BE2C (cell line): Measurements from ENCODE around the gene ANO9.

ENCODE experiments used
- DNase-seq: peaks from one replicate; pipeline ENCODE4 v3.0.0-alpha.2; 2020
- H3K27me3 ChIP-seq: fragments of 250-450 bp; sonication (Bioruptor Pico); 2 replicates; pipeline ENCODE4 v1.5.1; 2020; ENCODE audit warnings: mild to moderate bottlenecking
- H3K36me3 ChIP-seq: fragments of 250-450 bp; sonication (Bioruptor Pico); 2 replicates; pipeline ENCODE4 v1.5.1; 2020; ENCODE audit warnings: mild to moderate bottlenecking
- H3K4me1 ChIP-seq: fragments of 250-450 bp; sonication (Bioruptor Pico); 2 replicates; pipeline ENCODE4 v1.5.1; 2020
- H3K4me3 ChIP-seq: 2 replicates; pipeline ENCODE4 v1.5.1; 2011; ENCODE audit warnings: low read depth, low read length
- H3K9me3 ChIP-seq: fragments of 250-450 bp; sonication (Bioruptor Pico); 2 replicates; pipeline ENCODE4 v1.5.1; 2020
- TF ChIP-seq, protein P1 (sequence below): IDR thresholded peaks from 2 replicates; pipeline ENCODE4 v1.5.1; 2012; ENCODE audit warnings: mild to moderate bottlenecking, low read depth, low read length

ANO9 gene

DNA sequence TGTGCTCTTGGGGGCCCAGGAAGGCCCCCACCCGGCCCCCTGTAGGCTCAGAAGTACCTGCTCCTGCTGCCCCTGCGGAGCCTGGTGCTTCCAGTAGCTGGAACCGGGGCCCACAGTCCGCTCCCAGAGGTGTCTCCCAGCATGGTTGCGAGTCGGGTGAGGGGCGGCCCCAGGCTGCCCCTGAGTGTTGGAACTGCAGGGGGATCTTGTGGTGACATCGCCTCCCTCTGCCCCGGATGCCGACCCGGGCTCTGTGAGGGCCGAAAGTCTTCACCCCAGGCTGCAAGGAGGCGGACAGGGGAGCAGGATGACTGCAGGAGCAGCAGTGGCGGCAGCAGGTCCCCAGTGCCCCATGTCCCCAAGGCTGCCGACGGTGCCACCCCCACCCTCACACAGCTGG is 57.3 kb downstream of the ANO9 start:
- H3K36me3 ChIP-seq: no peaks in the 10 kb centered on the region
- H3K4me3 ChIP-seq: no peak overlapping the region
- H3K9me3 ChIP-seq: no peaks in the 10 kb centered on the region
- H3K4me1 ChIP-seq: no peaks in the 10 kb centered on the region
- H3K27me3 ChIP-seq: no peaks in the 10 kb centered on the region
- TF ChIP-seq, protein P1, sequence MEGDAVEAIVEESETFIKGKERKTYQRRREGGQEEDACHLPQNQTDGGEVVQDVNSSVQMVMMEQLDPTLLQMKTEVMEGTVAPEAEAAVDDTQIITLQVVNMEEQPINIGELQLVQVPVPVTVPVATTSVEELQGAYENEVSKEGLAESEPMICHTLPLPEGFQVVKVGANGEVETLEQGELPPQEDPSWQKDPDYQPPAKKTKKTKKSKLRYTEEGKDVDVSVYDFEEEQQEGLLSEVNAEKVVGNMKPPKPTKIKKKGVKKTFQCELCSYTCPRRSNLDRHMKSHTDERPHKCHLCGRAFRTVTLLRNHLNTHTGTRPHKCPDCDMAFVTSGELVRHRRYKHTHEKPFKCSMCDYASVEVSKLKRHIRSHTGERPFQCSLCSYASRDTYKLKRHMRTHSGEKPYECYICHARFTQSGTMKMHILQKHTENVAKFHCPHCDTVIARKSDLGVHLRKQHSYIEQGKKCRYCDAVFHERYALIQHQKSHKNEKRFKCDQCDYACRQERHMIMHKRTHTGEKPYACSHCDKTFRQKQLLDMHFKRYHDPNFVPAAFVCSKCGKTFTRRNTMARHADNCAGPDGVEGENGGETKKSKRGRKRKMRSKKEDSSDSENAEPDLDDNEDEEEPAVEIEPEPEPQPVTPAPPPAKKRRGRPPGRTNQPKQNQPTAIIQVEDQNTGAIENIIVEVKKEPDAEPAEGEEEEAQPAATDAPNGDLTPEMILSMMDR: no peak
- DNase-seq: no peak

DNA sequence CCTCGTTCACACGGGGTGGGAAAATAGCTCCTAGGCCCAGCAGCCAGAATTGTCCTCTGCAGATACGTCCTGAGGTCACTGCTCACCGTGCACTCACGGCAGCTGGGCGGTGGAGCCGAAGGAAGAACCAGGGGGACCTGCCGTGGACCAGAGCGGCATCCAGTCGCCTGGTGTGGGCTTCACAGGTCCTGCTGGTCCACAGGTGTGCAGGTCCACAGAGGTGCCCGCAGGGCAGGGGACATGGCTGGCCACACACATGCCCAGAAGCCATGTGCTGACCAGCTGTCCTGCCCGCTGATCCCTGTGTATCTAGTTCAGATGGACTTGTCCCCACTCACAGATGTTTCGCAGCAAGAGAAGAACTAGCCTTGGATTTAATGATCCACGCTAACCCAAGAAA is 58.4 kb downstream of the ANO9 start:
- no peak overlapping the region for H3K4me3 ChIP-seq
- no peaks in the 10 kb centered on the region for H3K36me3 ChIP-seq
- no peaks in the 10 kb centered on the region for H3K4me1 ChIP-seq
- TF ChIP-seq, protein P1: no peak
- no peaks in the 10 kb centered on the region for H3K27me3 ChIP-seq
- no peaks in the 10 kb centered on the region for H3K9me3 ChIP-seq
- DNase-seq: no peak

DNA sequence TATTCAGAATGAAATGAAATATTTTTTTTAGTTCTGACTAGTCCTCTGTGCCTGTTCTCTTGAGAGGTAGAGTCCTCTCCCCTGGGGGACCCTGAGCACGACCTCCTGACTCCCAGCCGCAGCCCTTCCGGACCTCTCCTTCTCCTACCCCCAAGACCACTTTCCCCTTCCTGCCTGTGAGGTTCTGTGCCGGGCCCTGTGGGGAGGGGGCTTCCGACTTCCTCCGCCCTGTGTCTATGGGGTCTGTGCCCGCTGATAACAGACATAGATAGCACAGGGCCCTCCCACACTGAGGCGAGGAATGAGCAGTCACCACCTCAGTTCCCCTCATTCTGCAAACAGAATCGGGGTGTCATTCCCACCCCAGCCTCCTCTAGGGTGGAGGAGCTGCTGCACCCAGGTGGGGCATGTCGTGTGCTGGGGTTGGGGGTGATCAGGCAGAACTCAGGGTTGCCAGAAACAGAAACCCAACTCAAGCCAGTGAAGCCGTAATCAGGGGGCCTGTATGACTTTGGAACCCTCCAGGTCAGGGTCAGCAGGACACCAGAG is 59.7 kb downstream of the ANO9 start:
- Histone ChIP-seq H3K4me3 (no peak overlapping the region), H3K4me1 (no peaks in the 10 kb centered on the region), H3K27me3 (no peaks in the 10 kb centered on the region), H3K36me3 (no peaks in the 10 kb centered on the region), H3K9me3 (no peaks in the 10 kb centered on the region)
- DNase-seq: no peak
- TF ChIP-seq, protein P1: no peak

DNA sequence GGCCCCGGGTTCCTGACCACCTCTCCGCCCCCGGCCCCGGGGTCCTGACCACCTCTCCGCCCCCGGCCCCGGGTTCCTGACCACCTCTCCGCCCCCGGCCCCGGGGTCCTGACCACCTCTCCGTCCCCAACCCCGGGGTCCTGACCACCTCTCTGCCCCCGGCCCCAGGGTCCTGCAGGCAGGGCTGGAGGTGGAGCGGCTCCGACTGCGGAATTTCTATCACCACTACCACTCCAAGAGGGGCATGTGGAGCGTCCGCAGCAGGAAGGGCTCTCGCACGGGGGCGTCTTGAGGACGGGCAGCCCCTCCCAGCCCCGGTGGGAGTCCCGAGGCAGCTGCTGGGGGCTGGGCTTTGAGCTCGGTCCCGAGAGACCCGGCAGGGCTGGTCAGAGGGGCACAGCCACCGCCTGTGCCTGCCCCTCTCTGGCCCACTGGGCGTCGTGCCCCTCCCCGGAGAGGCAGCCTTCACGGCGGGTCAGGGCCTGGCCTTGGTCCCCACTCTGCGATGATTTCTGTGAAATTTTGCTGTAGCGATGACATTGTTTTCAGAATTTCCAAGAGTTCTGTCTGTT is 60.2 kb downstream of the ANO9 start:
- Histone ChIP-seq H3K4me3 (no peak overlapping the region), H3K27me3 (no peaks in the 10 kb centered on the region), H3K9me3 (no peaks in the 10 kb centered on the region), H3K36me3 (no peaks in the 10 kb centered on the region), H3K4me1 (no peaks in the 10 kb centered on the region)
- DNase-seq: no peak
- TF ChIP-seq, protein P1: no peak

DNA sequence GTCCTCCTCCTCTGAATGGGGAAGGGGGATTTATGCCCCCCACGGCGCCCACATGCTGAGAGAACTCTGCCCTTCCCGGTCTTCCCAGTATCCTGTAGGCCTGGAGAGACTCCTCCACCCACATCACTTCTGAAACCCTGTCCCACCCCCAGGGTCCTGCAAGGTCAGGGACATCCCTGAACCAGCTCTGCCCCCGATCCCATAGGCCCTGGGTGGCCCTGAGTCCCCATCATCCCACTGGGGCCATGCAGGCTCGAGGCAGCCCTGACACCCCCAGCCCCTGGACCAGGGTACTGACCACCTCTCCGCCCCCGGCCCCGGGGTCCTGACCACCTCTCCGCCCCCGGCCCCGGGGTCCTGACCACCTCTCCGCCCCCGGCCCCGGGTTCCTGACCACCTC is 60.8 kb downstream of the ANO9 start:
- no peaks in the 10 kb centered on the region for H3K4me1 ChIP-seq
- no peak for DNase-seq
- H3K27me3 ChIP-seq: no peaks in the 10 kb centered on the region
- H3K9me3 ChIP-seq: no peaks in the 10 kb centered on the region
- H3K4me3 ChIP-seq: no peak overlapping the region
- TF ChIP-seq, protein P1: no peak
- H3K36me3 ChIP-seq: no peaks in the 10 kb centered on the region

DNA sequence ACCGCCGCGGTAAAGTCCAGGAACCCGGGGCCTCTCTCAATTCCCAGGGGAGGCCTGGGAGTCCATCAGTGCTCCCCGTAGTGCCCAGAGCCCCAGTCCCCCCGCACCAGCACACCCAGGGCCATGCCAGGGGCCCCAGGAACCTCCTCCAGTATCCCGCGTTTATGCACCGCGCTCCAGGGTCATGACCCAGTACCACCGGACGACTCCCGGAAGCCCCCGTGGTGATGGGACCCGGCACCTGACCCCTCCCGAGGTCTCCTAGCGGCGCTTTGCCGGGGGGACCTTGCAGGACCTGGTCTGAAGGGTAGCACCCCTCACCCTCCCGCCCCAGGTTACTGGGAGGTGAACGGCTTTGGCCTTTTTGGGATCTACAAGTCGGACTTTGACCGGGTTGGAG is 61.3 kb downstream of the ANO9 start:
- H3K4me3 ChIP-seq: no peak overlapping the region
- no peak for DNase-seq
- no peaks in the 10 kb centered on the region for H3K27me3 ChIP-seq
- TF ChIP-seq, protein P1: no peak
- H3K9me3 ChIP-seq: no peaks in the 10 kb centered on the region
- H3K4me1 ChIP-seq: no peaks in the 10 kb centered on the region
- no peaks in the 10 kb centered on the region for H3K36me3 ChIP-seq
